OCI-LY1 (cell line): ENCODE results near the gene RAD54L.

Experiments
- H2AFZ ChIP-seq: fragments of 200-600 bp; sonication (generic), shearing (Covaris generic); 2 replicates; pipeline ENCODE4 v1.6.0; 2014; ENCODE audit warnings: antibody characterized with exemption, mild to moderate bottlenecking, low read length
- H3F3A ChIP-seq: fragments of 200-600 bp; sonication (generic), shearing (Covaris generic); 2 replicates; pipeline ENCODE4 v1.6.0; 2014; ENCODE audit warnings: mild to moderate bottlenecking, antibody characterized with exemption, low read length, moderate library complexity; ENCODE audit not compliant: insufficient read depth
- H3K27ac ChIP-seq: fragments of 200-600 bp; sonication (generic); 2 replicates; pipeline ENCODE4 v1.5.1; 2014; ENCODE audit warnings: low read length, mixed run types, mild to moderate bottlenecking, low read depth; ENCODE audit not compliant: poor library complexity, severe bottlenecking
- H3K27me3 ChIP-seq: fragments of 200-600 bp; sonication (generic); 2 replicates; pipeline ENCODE4 v1.6.0; 2014; ENCODE audit warnings: antibody characterized with exemption, mild to moderate bottlenecking, low read length, moderate library complexity; ENCODE audit not compliant: insufficient read depth
- H3K36me3 ChIP-seq: fragments of 200-600 bp; sonication (generic); 2 replicates; pipeline ENCODE4 v1.6.1; 2014; ENCODE audit warnings: mild to moderate bottlenecking, antibody characterized with exemption, low read length, moderate library complexity, mixed read lengths; ENCODE audit not compliant: insufficient read depth
- H3K4me1 ChIP-seq: fragments of 200-600 bp; sonication (generic); 2 replicates; pipeline ENCODE4 v1.5.1; 2014; ENCODE audit warnings: mild to moderate bottlenecking, low read length, moderate library complexity; ENCODE audit not compliant: insufficient read depth, severe bottlenecking
- H3K4me2 ChIP-seq: fragments of 200-600 bp; sonication (generic), shearing (Covaris generic); 2 replicates; pipeline ENCODE4 v1.6.1; 2014; ENCODE audit warnings: low read length
- H3K4me3 ChIP-seq: fragments of 200-600 bp; sonication (generic); 2 replicates; pipeline ENCODE4 v1.5.1; 2014; ENCODE audit warnings: low read length, low read depth, mild to moderate bottlenecking, mixed read lengths; ENCODE audit not compliant: poor library complexity, severe bottlenecking
- H3K79me2 ChIP-seq: fragments of 200-600 bp; shearing (Covaris generic); 2 replicates; pipeline ENCODE4 v1.6.1; 2016; ENCODE audit warnings: mixed run types, low read length, mixed read lengths; ENCODE audit not compliant: insufficient read depth
- H3K9ac ChIP-seq: fragments of 200-600 bp; sonication (generic), shearing (Covaris generic); 2 replicates; pipeline ENCODE4 v1.6.1; 2014; ENCODE audit warnings: mild to moderate bottlenecking, low read length, mixed read lengths
- H3K9me2 ChIP-seq: fragments of 200-600 bp; sonication (generic), shearing (Covaris generic); 2 replicates; pipeline ENCODE4 v1.6.1; 2014; ENCODE audit warnings: low read depth, mild to moderate bottlenecking, low read length, mixed read lengths
- H3K9me3 ChIP-seq: fragments of 200-600 bp; shearing (Covaris generic); 2 replicates; pipeline ENCODE4 v1.6.1; 2014; ENCODE audit warnings: low read length, mixed read lengths
- H4K20me1 ChIP-seq: fragments of 200-600 bp; sonication (generic), shearing (Covaris generic); 2 replicates; pipeline ENCODE4 v1.6.0; 2016; ENCODE audit warnings: mild to moderate bottlenecking, low read length; ENCODE audit not compliant: insufficient read depth
- EZH2 ChIP-seq: fragments of 200-600 bp; sonication (generic), shearing (Covaris generic); IDR thresholded peaks from 2 replicates; pipeline ENCODE4 v1.8.0; 2017; ENCODE audit warnings: borderline replicate concordance, mixed run types, mild to moderate bottlenecking, antibody characterized with exemption, low read length, moderate library complexity, mixed read lengths
- TF ChIP-seq, protein P1 (sequence below): fragments of 200-600 bp; sonication (generic), shearing (Covaris generic); IDR thresholded peaks from 2 replicates; pipeline ENCODE4 v1.5.1; 2017; ENCODE audit warnings: mild to moderate bottlenecking, antibody characterized with exemption, low read length, moderate library complexity, mixed read lengths

RAD54L gene

DNA sequence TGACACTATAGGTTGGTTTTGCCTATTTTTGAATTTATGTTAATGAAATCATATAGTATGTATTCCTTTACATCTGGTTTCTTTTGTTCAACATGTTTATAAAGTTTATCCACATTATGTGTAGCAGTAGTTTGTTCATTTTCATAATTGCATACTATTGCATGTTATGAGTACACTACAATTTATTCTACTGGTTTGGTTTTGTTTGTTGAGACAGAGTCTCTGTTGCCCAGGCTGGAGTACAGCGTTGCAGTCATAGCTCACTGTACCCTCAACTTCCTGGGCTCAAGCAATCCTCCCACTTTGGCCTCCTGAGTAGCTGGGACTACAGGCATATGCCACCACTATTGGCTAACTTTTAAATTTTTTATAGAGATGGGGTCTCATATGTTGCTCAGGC lies 21.0 kb downstream of the RAD54L start:
- Histone ChIP-seq H3F3A (no peaks in the 10 kb centered on the region), H3K9ac (no peak overlapping the region), H3K4me2 (no peak overlapping the region), H2AFZ (no peak overlapping the region), H3K9me3 (no peaks in the 10 kb centered on the region), H3K79me2 (no peaks in the 10 kb centered on the region), H3K4me1 (no peaks in the 10 kb centered on the region), H3K9me2 (no peaks in the 10 kb centered on the region), H3K27ac (no peak overlapping the region), H3K36me3 (peaks cover 98% of the 10 kb centered on the region), H4K20me1 (no peaks in the 10 kb centered on the region), H3K4me3 (no peak overlapping the region), H3K27me3 (no peaks in the 10 kb centered on the region)
- TF ChIP-seq, protein P1, sequence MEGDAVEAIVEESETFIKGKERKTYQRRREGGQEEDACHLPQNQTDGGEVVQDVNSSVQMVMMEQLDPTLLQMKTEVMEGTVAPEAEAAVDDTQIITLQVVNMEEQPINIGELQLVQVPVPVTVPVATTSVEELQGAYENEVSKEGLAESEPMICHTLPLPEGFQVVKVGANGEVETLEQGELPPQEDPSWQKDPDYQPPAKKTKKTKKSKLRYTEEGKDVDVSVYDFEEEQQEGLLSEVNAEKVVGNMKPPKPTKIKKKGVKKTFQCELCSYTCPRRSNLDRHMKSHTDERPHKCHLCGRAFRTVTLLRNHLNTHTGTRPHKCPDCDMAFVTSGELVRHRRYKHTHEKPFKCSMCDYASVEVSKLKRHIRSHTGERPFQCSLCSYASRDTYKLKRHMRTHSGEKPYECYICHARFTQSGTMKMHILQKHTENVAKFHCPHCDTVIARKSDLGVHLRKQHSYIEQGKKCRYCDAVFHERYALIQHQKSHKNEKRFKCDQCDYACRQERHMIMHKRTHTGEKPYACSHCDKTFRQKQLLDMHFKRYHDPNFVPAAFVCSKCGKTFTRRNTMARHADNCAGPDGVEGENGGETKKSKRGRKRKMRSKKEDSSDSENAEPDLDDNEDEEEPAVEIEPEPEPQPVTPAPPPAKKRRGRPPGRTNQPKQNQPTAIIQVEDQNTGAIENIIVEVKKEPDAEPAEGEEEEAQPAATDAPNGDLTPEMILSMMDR: no peak
- no peak for TF ChIP-seq EZH2

DNA sequence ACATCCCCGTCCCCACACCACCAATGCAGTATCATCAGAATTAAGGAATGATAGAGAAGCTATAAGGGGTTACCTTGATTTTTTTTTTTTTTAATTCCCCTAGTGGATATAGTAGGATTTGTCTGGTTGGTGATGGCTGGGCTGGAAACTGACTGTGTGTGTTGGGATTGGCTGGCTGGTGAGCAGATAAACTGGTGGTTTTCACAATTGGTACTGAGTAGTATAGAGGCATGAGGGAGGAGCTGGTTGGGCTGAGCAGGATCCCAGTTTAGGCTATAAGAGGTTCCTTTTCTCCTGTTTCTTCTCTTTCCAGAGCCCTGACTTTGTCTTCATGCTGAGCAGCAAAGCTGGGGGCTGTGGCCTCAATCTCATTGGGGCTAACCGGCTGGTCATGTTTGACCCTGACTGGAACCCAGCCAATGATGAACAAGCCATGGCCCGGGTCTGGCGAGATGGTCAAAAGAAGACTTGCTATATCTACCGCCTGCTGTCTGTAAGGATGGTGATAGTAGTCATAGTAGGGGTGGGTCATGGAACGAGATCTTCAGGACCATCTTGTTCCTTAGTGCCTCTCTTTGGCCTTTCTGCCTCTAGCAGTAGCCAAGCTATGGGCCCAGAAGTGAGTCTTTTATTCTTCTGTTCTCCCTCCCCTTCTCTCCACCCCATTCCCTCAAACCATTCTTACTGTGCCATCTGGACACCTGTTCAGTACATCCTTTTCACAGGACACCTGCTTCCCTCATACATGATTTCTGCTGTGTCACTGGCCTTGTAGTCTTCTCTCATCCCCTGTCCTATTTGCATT lies 26.9 kb downstream of the RAD54L start:
- H3K36me3 ChIP-seq: peaks cover 98% of the 10 kb centered on the region
- no peaks in the 10 kb centered on the region for H3K9me2 ChIP-seq
- no peak overlapping the region for H3K4me2 ChIP-seq
- H3K79me2 ChIP-seq: no peaks in the 10 kb centered on the region
- H3K4me1 ChIP-seq: no peaks in the 10 kb centered on the region
- no peaks in the 10 kb centered on the region for H3K27me3 ChIP-seq
- no peak for TF ChIP-seq EZH2
- TF ChIP-seq, protein P1: no peak
- H3K9me3 ChIP-seq: no peaks in the 10 kb centered on the region
- no peak overlapping the region for H2AFZ ChIP-seq
- H3K9ac ChIP-seq: no peak overlapping the region
- no peak overlapping the region for H3K27ac ChIP-seq
- H3F3A ChIP-seq: no peaks in the 10 kb centered on the region
- no peaks in the 10 kb centered on the region for H4K20me1 ChIP-seq
- H3K4me3 ChIP-seq: no peak overlapping the region

DNA sequence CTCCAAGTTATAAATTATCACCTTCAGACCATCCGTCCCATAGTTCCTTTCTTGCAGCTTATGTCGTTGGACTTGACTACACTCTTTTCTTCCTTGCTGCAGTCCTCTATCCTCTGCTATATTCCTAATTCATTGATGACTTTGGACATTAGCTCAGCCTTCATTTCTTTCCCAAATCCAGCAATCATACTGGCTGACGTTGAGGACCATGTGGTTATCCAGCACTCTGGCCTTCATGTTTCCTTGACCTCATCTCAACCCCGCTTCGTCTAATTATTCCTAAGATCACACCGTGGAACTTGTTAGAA lies 27.4 kb downstream of the RAD54L start:
- Histone ChIP-seq H3K27me3 (no peaks in the 10 kb centered on the region), H3F3A (no peaks in the 10 kb centered on the region), H3K4me2 (no peak overlapping the region), H2AFZ (no peak overlapping the region), H3K36me3 (peaks cover 98% of the 10 kb centered on the region), H3K4me1 (no peaks in the 10 kb centered on the region), H3K9me3 (no peaks in the 10 kb centered on the region), H3K27ac (no peak overlapping the region), H3K79me2 (no peaks in the 10 kb centered on the region), H3K4me3 (no peak overlapping the region), H3K9me2 (no peaks in the 10 kb centered on the region), H4K20me1 (no peaks in the 10 kb centered on the region), H3K9ac (no peak overlapping the region)
- no peak for TF ChIP-seq EZH2
- TF ChIP-seq, protein P1: no peak
